GM12865 (cell line): Measurements from ENCODE around the gene XPR1.

Source experiments
- DNase-seq: peaks from one replicate; pipeline ENCODE4 v3.0.0; 2010; ENCODE audit warnings: low read depth
- H3K4me3 ChIP-seq: 2 replicates; pipeline ENCODE4 v1.5.1; 2011; ENCODE audit warnings: mild to moderate bottlenecking, low read depth, low read length, control low read depth
- TF ChIP-seq, protein P1 (sequence below): IDR thresholded peaks from 2 replicates; pipeline ENCODE4 v1.5.1; 2011; ENCODE audit warnings: low read length, control low read depth, low read depth, inconsistent platforms; ENCODE audit not compliant: insufficient read depth; ENCODE audit errors: missing control alignments

XPR1 gene

DNA sequence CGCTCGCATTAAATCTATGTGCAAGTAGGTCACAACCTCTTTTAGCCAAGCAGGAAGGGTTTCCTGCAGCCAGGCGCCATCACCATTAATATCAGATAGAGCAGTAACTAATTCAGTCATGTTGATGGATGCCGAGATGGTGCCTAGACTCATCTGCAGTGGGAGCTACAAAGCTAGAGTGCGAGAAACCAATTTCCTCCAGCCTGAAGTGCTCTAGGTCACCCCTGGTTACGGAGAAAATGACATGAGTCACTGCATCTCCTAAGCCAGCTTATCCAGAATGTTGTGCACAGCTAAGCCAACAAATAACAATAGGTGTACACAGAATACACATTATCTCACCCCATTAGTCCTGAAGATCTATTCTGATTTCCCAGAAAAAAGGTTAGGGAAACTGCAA is 37.1 kb upstream of the XPR1 start:
- no peak overlapping the region for H3K4me3 ChIP-seq
- no peak for DNase-seq
- TF ChIP-seq, protein P1, sequence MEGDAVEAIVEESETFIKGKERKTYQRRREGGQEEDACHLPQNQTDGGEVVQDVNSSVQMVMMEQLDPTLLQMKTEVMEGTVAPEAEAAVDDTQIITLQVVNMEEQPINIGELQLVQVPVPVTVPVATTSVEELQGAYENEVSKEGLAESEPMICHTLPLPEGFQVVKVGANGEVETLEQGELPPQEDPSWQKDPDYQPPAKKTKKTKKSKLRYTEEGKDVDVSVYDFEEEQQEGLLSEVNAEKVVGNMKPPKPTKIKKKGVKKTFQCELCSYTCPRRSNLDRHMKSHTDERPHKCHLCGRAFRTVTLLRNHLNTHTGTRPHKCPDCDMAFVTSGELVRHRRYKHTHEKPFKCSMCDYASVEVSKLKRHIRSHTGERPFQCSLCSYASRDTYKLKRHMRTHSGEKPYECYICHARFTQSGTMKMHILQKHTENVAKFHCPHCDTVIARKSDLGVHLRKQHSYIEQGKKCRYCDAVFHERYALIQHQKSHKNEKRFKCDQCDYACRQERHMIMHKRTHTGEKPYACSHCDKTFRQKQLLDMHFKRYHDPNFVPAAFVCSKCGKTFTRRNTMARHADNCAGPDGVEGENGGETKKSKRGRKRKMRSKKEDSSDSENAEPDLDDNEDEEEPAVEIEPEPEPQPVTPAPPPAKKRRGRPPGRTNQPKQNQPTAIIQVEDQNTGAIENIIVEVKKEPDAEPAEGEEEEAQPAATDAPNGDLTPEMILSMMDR: no peak

DNA sequence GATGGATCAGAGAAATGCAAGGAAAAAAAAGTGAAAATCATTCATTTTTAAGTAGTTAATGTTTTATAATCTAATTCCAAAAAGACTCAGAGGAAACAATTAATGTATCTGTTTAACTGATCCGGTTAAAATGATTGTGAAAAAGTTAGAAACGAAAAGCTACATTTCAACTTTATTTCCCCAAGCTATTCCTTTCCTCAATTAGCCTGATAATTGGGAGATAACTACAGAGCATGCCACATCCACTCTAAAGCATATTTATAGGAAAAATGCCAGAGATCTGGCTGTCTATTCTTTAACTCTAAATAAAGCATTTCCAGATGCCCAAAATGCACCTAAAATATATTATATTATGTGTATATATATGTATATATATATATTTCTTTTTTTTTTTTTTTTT is 35.9 kb upstream of the XPR1 start:
- no peak for DNase-seq
- H3K4me3 ChIP-seq: no peak overlapping the region
- TF ChIP-seq, protein P1: no peak

DNA sequence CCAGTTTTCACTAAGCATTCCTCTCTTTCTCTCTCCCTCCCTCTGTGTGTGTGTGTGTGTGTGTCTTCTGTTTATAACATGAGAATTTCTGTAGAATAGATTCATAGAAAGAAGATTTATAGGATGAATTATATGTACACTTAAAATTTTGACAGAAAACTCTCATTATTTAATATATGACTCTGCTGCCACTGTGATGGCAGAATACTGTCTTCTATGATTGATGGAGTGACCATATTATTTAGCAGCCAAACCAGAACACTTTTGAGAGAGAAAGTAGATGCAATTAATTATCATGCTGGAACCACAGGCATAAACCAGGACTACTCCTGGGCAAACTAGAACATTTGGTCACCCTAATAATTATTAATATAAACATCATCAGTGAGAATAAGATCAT is 34.3 kb upstream of the XPR1 start:
- TF ChIP-seq, protein P1: no peak

DNA sequence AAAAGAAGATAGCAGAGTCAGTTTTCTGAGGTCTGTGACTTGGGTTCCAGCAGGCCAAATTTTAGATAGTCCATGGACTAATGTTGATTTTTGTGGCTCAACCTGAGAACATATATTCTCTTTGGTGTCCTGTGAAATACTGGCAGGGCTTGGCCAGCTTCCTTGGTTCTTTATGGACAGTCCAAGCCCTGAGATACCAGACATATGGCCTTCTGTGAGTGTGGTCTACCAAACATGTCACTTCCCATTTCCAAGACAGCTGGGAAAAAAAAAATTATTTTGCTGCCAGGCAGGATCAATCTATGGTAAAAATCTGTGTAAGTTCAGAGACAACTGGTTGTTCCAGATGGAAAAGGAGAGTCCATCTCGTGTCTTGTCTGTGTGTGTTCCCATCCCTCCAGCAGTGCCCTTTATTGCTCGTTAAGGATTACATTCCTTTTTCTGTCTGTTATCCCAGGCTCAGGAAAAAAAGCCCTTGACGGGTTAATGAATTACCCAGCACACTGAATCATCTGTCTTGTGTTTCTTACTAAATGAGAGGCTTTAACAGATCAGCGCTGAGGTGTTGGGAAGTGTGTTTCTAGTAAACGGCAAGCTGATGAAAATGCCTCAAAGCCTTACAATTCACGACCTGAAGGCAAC is 33.4 kb upstream of the XPR1 start:
- no peak for DNase-seq
- no peak overlapping the region for H3K4me3 ChIP-seq
- TF ChIP-seq, protein P1: no peak

More for the DNA sequence above, 34.3 kb upstream of the XPR1 start:
- no peak for DNase-seq
- H3K4me3 ChIP-seq: no peak overlapping the region

DNA sequence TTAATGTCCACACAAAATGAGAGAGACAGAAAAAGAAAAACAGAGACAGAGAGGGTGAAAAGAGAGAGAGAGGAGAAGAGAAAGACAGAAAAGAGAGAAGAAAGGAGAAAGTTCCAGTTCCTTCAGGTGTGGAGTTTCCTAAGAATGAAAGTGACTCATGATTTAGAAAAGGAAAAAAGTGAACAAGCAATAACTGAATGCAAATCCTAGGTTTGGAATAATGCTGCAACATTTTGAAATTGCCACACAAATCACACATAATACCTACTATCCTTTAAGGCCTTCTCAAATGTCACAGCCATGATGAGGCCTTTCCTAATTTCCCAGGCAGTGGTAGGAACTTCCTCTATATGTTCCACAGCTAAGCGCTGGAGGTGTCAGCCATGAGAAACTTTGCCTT is 31.5 kb upstream of the XPR1 start:
- H3K4me3 ChIP-seq: no peak overlapping the region
- TF ChIP-seq, protein P1: no peak
- no peak for DNase-seq

DNA sequence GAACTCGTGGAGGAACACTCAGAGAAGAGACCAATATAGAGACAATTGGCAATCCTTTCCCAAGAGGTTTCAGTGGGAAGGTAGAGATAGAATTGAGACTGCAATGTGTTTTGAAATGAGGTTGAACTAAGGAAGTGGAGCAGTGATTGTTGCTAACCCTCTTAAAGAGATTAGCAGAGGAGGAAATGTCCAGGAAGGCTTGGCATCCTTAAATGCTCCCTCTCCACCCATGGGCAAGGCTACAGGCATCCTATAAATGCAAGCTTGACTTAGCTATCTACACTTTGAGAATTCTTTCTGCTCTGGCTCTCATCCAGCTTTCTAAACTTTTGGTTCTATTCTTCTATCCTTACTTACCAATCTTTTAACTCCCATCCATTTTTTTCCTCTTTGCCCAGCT is 30.3 kb upstream of the XPR1 start:
- H3K4me3 ChIP-seq: no peak overlapping the region
- no peak for DNase-seq
- TF ChIP-seq, protein P1: no peak

DNA sequence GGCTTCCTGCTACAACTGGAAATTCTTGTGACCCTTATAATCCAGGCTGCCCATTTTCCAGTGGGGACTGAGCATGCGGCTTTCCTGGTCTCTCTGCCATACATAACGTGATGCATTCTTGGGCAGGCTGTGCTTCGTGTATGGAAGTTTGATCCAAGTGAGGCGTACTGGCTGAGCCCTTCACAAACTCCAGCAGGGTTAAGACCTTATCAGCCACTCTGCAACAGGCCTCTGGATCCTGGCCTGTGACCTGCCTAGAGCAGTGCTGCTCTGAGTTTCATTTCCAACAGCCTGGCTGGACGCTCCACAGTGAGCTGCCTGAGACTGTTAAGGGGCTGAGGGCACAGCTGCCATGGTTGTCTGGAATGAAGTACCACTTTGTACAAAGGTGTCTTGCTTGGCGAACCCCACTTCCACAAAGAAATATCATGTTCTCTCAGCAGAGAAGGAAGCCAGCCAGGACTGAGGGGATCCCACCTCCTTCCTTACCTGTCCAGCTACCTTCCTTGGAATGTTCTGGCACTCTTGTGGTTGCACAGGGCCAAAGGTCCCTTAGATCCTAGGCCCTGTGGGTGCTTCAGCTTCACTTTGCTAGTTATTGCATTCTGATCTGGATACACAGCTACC is 28.5 kb upstream of the XPR1 start:
- no peak overlapping the region for H3K4me3 ChIP-seq
- DNase-seq: no peak
- TF ChIP-seq, protein P1: no peak
